GM19397 (cell line): ENCODE data around the gene ISCU.
"Not testable (repeated sequence)": the region's sequence is repeated elsewhere in the genome, so short reads cannot be mapped to it uniquely, and the experiment has no call there.

Source experiments
- ATAC-seq: cut with Tn5 transposase; IDR thresholded peaks from one replicate; pipeline ENCODE4 v1.9.1; 2021; ENCODE audit warnings: mild to moderate bottlenecking, moderate library complexity; ENCODE audit not compliant: unreplicated experiment

The ISCU gene

GRCh38 chr12:108568338-108569154, 6.2 kb downstream of the ISCU start:
- peak; percentile 70 for ATAC-seq

GRCh38 chr12:108570743-108571608, 8.6 kb downstream of the ISCU start:
- no peak for ATAC-seq

DNA sequence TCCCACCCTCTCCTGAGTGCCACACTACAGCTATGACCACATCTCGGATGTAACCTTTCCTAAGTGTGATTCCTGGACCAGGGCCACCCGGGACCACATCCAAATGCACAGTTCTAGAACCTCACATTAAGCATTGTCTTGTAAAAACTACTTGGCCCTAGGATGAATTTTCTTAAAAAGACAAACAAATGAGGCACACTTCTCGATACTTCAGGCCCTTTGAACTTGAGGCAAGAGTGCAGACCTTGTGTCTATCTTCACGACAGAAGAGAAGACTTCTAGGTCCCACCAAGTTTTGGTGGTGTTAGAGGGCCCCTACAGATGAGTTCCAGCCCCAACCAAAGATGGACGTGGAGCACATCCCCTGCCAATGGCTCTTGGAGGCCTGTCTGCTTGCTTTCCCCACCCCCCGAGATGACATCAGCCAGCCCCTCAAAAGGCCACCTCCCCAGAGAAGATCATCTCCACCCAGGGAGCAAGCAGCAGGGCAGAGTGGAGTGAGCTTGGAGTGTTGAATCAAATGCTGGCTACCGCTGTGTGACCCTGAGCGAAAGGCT, 9.3 kb downstream of the ISCU start:
- no peak for ATAC-seq

DNA sequence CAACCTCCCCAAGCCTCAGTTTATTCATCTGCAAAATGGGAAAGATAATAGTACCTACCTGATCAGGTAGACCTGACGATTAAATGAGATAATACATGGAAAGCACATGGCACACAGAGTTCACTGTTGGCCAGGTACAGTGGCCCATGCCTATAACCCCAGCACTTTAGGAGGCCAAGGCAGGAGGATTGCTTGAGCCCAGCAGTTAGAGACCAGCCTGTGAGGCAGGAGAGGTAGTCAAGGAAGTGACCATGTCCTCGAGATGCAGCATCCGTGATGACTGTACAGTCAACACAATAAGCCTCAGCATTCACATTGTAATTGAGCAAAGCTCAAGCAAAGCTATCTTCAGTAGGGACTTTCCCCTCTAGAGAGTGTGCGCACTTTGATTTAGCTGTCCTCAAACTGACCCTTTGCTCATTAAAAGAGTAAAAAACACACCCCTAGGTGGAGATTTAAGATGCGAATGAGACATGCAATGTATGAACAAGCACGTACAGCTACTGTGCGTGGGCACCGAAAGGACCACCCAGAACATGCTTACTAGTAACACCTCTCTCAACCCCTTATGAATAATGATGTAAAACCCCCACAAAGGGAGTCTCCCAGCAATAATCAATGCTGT, 9.9 kb downstream of the ISCU start:
- ATAC-seq, result no peak

DNA sequence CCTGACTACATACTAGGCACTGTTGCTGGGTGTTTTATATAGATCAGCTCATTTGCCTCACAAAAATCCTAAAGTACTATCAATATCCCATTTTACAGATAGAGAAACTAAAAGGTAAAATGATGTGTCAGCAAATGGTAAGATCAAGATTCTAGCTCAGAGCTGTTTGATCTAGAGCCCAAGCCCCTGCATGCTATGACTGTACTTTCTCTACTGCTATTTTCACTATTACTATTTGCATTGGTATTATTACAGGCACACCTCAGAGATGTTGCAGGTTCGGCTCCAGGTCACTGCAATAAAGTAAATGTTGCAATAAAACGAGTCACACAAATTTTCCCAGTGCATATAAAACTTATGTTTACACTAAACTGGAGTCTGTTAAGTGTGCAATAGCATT, 10.9 kb downstream of the ISCU start:
- ATAC-seq, result no peak

- not testable (repeated sequence) for ATAC-seq
These were observed 11.9 kb downstream of the ISCU start for GRCh38 chr12:108574276-108574675.

GRCh38 chr12:108575199-108575912, 13.0 kb downstream of the ISCU start:
- ATAC-seq, result no peak

DNA sequence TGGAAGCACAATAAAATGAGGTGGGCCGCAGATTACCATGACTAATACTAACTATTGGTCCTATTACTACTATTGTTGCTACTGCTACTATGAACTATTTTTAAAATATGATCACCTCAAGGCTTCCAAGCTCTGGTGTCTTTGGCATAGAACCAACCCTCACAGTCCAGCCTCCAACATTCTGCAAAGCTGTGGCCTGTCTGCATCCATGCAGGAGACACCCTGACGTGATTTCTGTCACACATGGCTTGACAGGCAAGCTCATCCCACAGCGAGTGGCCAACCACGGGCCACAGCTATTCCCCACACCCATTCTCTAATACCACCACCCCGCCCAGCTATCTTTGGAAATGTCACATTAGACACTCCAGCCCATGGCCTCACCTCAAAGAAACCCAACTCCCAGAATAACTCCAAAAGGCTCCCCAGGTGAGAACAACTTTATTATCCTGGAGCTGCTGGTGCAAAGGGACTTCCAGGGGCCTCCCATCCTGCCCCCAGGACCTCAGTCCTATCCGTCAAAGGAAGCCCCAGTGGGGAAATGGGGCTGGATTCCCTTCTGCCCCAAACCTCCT, 14.4 kb downstream of the ISCU start:
- no peak for ATAC-seq

- ATAC-seq, result no peak
These were observed 15.1 kb downstream of the ISCU start for GRCh38 chr12:108577458-108577857.

- ATAC-seq, result no peak
These were observed 15.9 kb downstream of the ISCU start for GRCh38 chr12:108578264-108578663.

GRCh38 chr12:108578813-108579212, 16.4 kb downstream of the ISCU start:
- ATAC-seq, result no peak

GRCh38 chr12:108580531-108580930, 18.1 kb downstream of the ISCU start:
- ATAC-seq, result no peak

DNA sequence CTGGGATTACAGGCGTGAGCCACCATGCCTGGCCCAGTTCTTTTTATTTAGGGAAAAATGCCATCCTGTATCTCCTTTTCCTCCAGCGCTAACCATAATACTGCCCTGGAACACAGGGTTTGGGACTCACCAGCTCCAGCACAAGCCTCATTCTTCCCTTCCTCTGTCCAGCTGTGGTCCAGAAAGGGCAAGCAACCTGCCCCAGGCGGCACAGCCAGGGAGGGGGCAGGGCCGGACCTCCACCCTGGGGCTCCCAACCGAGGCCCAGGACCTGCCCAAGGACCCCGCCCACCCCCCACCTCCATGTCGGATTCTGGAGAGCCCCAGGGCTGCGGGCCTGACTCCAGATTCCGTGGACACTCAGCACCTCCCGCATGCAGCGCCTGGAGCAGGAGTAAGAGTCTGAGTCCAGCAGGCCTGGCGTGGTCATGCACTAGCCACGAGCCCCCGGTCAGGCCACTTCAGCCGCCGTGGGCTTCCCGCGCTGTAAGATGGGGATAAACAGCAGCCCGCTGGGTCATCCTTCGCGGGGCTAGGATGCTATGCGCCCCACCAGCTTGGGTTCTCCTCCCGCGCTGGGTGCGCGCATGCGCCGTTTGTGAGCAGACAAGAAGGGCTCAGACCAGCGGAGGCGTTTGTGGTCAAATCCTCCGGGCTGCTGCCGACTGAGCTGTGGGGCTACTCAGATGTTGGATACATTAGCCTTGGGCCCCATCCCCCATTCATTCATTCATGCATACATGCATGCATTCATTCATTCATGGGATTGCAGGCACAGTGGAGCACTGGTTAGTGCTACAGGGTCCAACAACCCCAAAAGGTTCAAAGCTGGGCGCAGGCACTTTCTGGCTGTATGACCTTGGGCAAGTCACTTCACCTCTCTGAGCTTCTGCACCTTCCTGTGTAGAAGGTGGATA, 19.2 kb downstream of the ISCU start:
- ATAC-seq, result no peak

DNA sequence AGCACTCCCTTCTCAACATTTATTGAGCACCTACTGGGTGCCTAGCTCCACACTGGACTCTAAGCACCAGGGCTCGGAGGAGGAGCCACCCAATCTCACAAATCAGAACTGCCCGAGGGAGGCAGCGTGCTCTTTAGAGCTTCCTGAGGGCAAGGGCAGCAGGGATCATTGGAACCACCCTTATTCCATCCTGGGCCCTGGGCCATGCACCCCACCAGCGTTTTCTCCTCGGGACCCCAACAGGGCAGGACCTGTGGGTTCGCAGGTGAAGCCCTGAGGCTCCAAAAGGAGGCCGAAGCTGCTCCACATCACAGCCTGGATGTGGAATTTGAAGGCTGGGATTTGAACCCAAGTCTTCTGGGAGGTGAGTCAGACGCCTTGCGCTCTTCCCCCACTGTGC, 20.1 kb downstream of the ISCU start:
- ATAC-seq, result no peak

DNA sequence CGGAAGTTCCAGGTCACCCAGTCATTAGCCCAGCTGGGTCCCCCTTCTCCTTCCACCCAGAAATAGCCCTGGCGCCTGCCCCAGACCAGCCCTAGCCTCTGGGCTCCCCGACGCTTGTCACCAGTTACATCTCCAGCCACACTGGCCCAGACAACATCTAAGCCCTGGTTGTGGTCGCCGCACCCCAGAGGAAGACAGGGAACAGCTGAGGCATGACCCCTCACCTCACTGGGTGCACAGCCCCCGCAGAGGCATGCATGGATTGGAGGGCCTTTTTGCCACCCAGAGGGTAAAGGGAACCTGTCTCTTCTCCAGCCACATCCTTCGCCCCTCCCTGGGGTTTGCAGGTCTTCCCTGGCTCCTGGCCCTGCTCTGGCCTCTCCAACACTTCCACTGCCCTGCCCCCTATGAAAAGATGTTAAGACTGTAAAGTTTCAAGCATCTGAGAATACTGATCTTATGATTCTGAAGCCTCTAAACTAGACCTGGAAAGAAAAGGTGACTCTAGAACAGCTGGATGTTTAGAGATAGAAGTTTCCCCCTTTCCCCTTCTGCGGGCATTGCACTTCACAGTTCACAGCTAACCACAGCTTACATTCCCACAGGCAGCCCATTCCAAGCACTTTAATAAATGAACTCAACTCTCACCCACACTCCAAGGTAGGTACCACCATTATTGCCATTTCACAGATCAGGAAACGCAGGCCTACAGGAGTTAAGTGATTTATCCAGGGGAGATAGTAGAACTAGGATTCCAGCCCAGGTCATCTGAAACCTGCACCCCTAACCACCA, 20.8 kb downstream of the ISCU start:
- ATAC-seq, result no peak

GRCh38 chr12:108583991-108584390, 21.6 kb downstream of the ISCU start:
- no peak for ATAC-seq

DNA sequence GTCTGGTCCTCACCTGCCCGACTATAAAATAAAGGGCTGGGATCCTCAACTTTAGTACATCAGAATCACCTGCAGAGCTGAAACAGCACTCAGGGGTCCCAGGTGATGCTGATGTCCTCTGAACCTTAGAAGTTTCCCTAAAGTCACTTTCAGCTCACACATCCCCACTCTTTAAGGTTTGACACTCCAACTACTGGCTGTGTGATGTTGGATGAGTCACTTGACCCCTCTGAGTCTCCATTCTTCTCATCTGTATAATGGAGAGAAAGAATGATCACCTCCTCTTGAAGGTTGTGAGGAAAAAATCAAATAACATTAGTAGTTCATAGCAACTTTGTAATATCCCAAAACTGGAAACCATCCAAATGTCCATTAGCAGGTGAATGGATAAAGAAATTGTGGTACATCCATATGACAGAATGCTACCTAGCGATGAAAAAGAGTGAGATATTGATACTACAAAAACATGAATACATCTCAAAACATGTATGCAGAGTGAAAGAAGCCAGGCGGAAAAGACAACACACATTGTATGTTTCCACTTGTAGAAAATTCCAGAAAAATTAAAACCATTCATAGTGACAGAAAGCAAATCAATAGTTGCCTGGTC, 22.2 kb downstream of the ISCU start:
- ATAC-seq, result no peak

- no peak for ATAC-seq
These were observed 23.5 kb downstream of the ISCU start for GRCh38 chr12:108585864-108586263.
